Measurements from ENCODE around the gene FUOM. TPM values are rescaled to one million over a fixed set of nuclear protein-coding genes. Genes with fewer than 3 reads are reported as not detected.

The FUOM gene
- total RNA-seq, 1 experiment from 2014 or later = 41.8 TPM

GRCh38 chr10:133326745-133327650 is 30.8 kb downstream of the FUOM start:
- Histone ChIP-seq H4K8ac (replicated peaks; ENCODE audit: insufficient read length, low read depth, low read length) (no peak overlapping the region), H3K23me2 (ENCODE audit: insufficient read length, low read depth, low read length, poor library complexity, severe bottlenecking) (peaks cover 19% of the 10 kb centered on the region), H4K5ac (ENCODE audit: insufficient read length, low read depth, low read length) (no peak overlapping the region), H2BK5ac (ENCODE audit: insufficient read length, low read length) (no peak overlapping the region), H4K20me1 (ENCODE audit: control insufficient read depth, insufficient read depth, insufficient read length) (no peaks in the 10 kb centered on the region), H3K79me2 (ENCODE audit: insufficient read depth, low read length) (no peaks in the 10 kb centered on the region), H3K27ac (ENCODE audit: insufficient read length, low read depth, low read length) (no peak overlapping the region), H3K18ac (ENCODE audit: insufficient read length, low read depth, low read length) (no peak overlapping the region), H3K79me1 (ENCODE audit: insufficient read depth, low read depth, low read length, poor library complexity, severe bottlenecking) (no peaks in the 10 kb centered on the region), H3K9ac (ENCODE audit: extremely low read depth, insufficient read length, low read length) (no peak overlapping the region), H3K4me1 (ENCODE audit: insufficient read depth, low read length) (no peaks in the 10 kb centered on the region; the same call in 1 of the 2 replicates), H2AFZ (ENCODE audit: low read length) (no peak overlapping the region), H2BK120ac (ENCODE audit: low read depth, low read length, poor library complexity, severe bottlenecking) (no peak overlapping the region), H3K4ac (ENCODE audit: low read depth, low read length) (no peak overlapping the region), H3K14ac (ENCODE audit: insufficient read depth, low read length) (no peak overlapping the region), H2AK5ac (ENCODE audit: insufficient read length, low read length) (no peak overlapping the region), H3K4me2 (ENCODE audit: insufficient read depth, insufficient read length, low read length) (no peak overlapping the region), H2BK15ac (ENCODE audit: low read depth, low read length) (peak overlapping the region; percentile 61; the same call in 1 of the 2 replicates), H3T11ph (ENCODE audit: low read length) (no peak overlapping the region), H3K27me3 (ENCODE audit: insufficient read depth, low read length) (peaks cover 17% of the 10 kb centered on the region; the same call in 1 of the 2 replicates), H3K56ac (ENCODE audit: insufficient read length, low read depth, low read length) (no peak overlapping the region), H3K23ac (ENCODE audit: insufficient read length, low read depth, low read length) (no peak overlapping the region), H4K91ac (ENCODE audit: insufficient read length, low read depth, low read length) (no peak overlapping the region), H2BK12ac (ENCODE audit: insufficient read length, low read depth, low read length) (no peak overlapping the region), H2BK20ac (ENCODE audit: low read depth, low read length, poor library complexity, severe bottlenecking) (no peak overlapping the region), H3K9me3 (ENCODE audit: control insufficient read depth, low read depth, low read length) (no peaks in the 10 kb centered on the region)
- H3K36me3 Mint-ChIP-seq (ENCODE audit: insufficient read depth in 1 of 3, low read depth in 3 of 3) = no peaks in the 10 kb centered on the region; a peak in 1 of 7 replicates
- no peak overlapping the region for H3K27ac Mint-ChIP-seq
- H3K9me3 Mint-ChIP-seq = 0 out of 5 replicates have a peak, but pooled peaks cover 0 to 4% of the 10 kb centered on the region in 2 experiments
- H3K4me1 Mint-ChIP-seq = peaks cover 14 to 28% of the 10 kb centered on the region in 2 experiments
- no peak for DNase-seq
- TF ChIP-seq CTCF (conservative IDR thresholded peaks at IDR 0.05) = no peak
- WGBS (ENCODE audit: extremely low coverage, insufficient read length, low lambda C conversion rate) = no CpG with 5 or more reads among the region's 28 CpGs
- H3K4me3 Mint-ChIP-seq = peak overlapping the region; percentile 11 to 60; a peak in 1 of 5 replicates
- peaks cover 71% of the 10 kb centered on the region for H3K27me3 Mint-ChIP-seq (ENCODE audit: low read depth)
